Measurements from ENCODE around the gene PXT1.
A peak's percentile ranks its signal among the peaks of the same experiment; 100 is the strongest.

Gene PXT1

GRCh38 chr6:36392621-36393020 lies 50.0 kb downstream of the PXT1 start:
- Mint-ChIP-seq H3K9me3 (no peaks in the 10 kb centered on the region), H3K36me3 (no peaks in the 10 kb centered on the region), H3K27me3 (peaks cover 16% of the 10 kb centered on the region), H3K4me3 (no peak overlapping the region), H3K27ac (no peak overlapping the region), H3K4me1 (peaks cover 5% of the 10 kb centered on the region)
- DNase-seq (ENCODE audit: low spot score in 2 of 2) = no peak
- no peak for ATAC-seq (ENCODE audit: low read depth)

GRCh38 chr6:36389353-36389752 lies 53.3 kb downstream of the PXT1 start:
- Mint-ChIP-seq H3K4me3 (no peak overlapping the region), H3K36me3 (no peaks in the 10 kb centered on the region), H3K4me1 (peaks cover 14% of the 10 kb centered on the region), H3K27ac (no peak overlapping the region), H3K9me3 (no peaks in the 10 kb centered on the region), H3K27me3 (peaks cover 22% of the 10 kb centered on the region)
- no peak for DNase-seq (ENCODE audit: low spot score in 2 of 2)
- no peak for ATAC-seq (ENCODE audit: low read depth)

GRCh38 chr6:36387440-36388303 lies 55.0 kb downstream of the PXT1 start, which contains the start of gene ETV7:
ETV7 (minus strand) TSS chr6:36387669; CDS start chr6:36387541, 128 bp downstream.
- ATAC-seq (ENCODE audit: low read depth) (peak; percentile 67), DNase-seq (ENCODE audit: low spot score in 2 of 2) (peak in 1 of 2 donors; percentile 29)
- H3K9me3 Mint-ChIP-seq = no peaks in the 10 kb centered on the region
- peaks cover 17% of the 10 kb centered on the region for H3K27me3 Mint-ChIP-seq
- peaks cover 18% of the 10 kb centered on the region for H3K4me1 Mint-ChIP-seq
- peak within 1 kb of the TSS; percentile 21 for H3K27ac Mint-ChIP-seq
- H3K4me3 Mint-ChIP-seq = peak within 1 kb of the TSS; percentile 80
- no peaks in the 10 kb centered on the region for H3K36me3 Mint-ChIP-seq

- peak overlapping the region; percentile 21 for H3K27ac Mint-ChIP-seq
- DNase-seq (ENCODE audit: low spot score in 2 of 2) (peak in 1 of 2 donors; percentile 32), ATAC-seq (ENCODE audit: low read depth) (peak; percentile 54)
- H3K4me1 Mint-ChIP-seq = peaks cover 20% of the 10 kb centered on the region
- peak overlapping the region; percentile 80 for H3K4me3 Mint-ChIP-seq
- H3K36me3 Mint-ChIP-seq = no peaks in the 10 kb centered on the region
- peaks cover 17% of the 10 kb centered on the region for H3K27me3 Mint-ChIP-seq
- H3K9me3 Mint-ChIP-seq = no peaks in the 10 kb centered on the region
Measured at GRCh38 chr6:36386495-36387439, 55.9 kb downstream of the PXT1 start.

GRCh38 chr6:36384095-36384494 lies 58.6 kb downstream of the PXT1 start:
- Mint-ChIP-seq H3K4me3 (no peak overlapping the region), H3K36me3 (no peaks in the 10 kb centered on the region), H3K27me3 (peaks cover 11% of the 10 kb centered on the region), H3K4me1 (peaks cover 20% of the 10 kb centered on the region), H3K27ac (no peak overlapping the region), H3K9me3 (no peaks in the 10 kb centered on the region)
- no peak for ATAC-seq (ENCODE audit: low read depth)
- no peak for DNase-seq (ENCODE audit: low spot score in 2 of 2)

- no peak for ATAC-seq (ENCODE audit: low read depth)
- H3K27me3 Mint-ChIP-seq = peaks cover 11% of the 10 kb centered on the region
- no peaks in the 10 kb centered on the region for H3K36me3 Mint-ChIP-seq
- DNase-seq (ENCODE audit: low spot score in 2 of 2) = no peak
- H3K4me1 Mint-ChIP-seq = peaks cover 23% of the 10 kb centered on the region
- no peaks in the 10 kb centered on the region for H3K9me3 Mint-ChIP-seq
- no peak overlapping the region for H3K4me3 Mint-ChIP-seq
- peak overlapping the region; percentile 56 for H3K27ac Mint-ChIP-seq
Measured at GRCh38 chr6:36383606-36384005, 59.0 kb downstream of the PXT1 start.

GRCh38 chr6:36382976-36383375 lies 59.7 kb downstream of the PXT1 start:
- Mint-ChIP-seq H3K36me3 (no peaks in the 10 kb centered on the region), H3K4me1 (peaks cover 21% of the 10 kb centered on the region), H3K27me3 (peaks cover 6% of the 10 kb centered on the region), H3K9me3 (no peaks in the 10 kb centered on the region), H3K4me3 (peak overlapping the region; percentile 37), H3K27ac (peak overlapping the region; percentile 56)
- ATAC-seq (ENCODE audit: low read depth) = no peak
- DNase-seq (ENCODE audit: low spot score in 2 of 2) = no peak

GRCh38 chr6:36381502-36382389 lies 60.9 kb downstream of the PXT1 start:
- Mint-ChIP-seq H3K9me3 (no peaks in the 10 kb centered on the region), H3K36me3 (no peaks in the 10 kb centered on the region), H3K27ac (no peak overlapping the region), H3K27me3 (peaks cover 3% of the 10 kb centered on the region), H3K4me1 (peaks cover 17% of the 10 kb centered on the region), H3K4me3 (no peak overlapping the region)
- DNase-seq (ENCODE audit: low spot score in 2 of 2) (no peak), ATAC-seq (ENCODE audit: low read depth) (no peak)

GRCh38 chr6:36380166-36380565 lies 62.5 kb downstream of the PXT1 start:
- Mint-ChIP-seq H3K27ac (no peak overlapping the region), H3K27me3 (no peaks in the 10 kb centered on the region), H3K36me3 (no peaks in the 10 kb centered on the region), H3K4me1 (peaks cover 11% of the 10 kb centered on the region), H3K4me3 (no peak overlapping the region), H3K9me3 (no peaks in the 10 kb centered on the region)
- DNase-seq (ENCODE audit: low spot score in 2 of 2) (no peak), ATAC-seq (ENCODE audit: low read depth) (no peak)

DNA sequence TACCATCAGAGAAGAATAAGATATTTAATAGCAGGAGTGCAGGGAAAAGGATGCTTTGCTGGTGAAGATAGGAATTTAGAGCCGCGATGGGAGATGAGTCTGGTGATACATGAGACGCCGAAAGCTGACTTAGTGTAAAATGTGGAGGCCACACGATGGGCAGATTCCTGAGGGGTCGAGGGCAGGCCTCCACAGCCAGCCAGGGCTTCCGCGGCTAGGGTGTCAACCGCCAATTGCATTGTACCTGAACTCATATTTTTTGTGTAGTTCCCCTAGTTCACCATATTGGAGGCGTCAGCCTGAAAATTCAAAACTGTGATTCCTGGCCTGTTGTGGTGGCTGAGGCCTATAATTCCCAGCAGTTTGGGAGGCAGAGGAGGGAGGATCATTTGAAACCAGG lies 63.7 kb downstream of the PXT1 start:
- no peak overlapping the region for H3K4me3 Mint-ChIP-seq
- no peak for DNase-seq (ENCODE audit: low spot score in 2 of 2)
- H3K27me3 Mint-ChIP-seq = no peaks in the 10 kb centered on the region
- H3K27ac Mint-ChIP-seq = peak overlapping the region; percentile 22
- ATAC-seq (ENCODE audit: low read depth) = no peak
- H3K4me1 Mint-ChIP-seq = peaks cover 11% of the 10 kb centered on the region
- no peaks in the 10 kb centered on the region for H3K36me3 Mint-ChIP-seq
- no peaks in the 10 kb centered on the region for H3K9me3 Mint-ChIP-seq

GRCh38 chr6:36378243-36378920 lies 64.3 kb downstream of the PXT1 start:
- DNase-seq (ENCODE audit: low spot score in 2 of 2) (no peak), ATAC-seq (ENCODE audit: low read depth) (no peak)
- peak overlapping the region; percentile 43 for H3K4me3 Mint-ChIP-seq
- H3K36me3 Mint-ChIP-seq = no peaks in the 10 kb centered on the region
- no peaks in the 10 kb centered on the region for H3K27me3 Mint-ChIP-seq
- peak overlapping the region; percentile 22 for H3K27ac Mint-ChIP-seq
- peaks cover 11% of the 10 kb centered on the region for H3K4me1 Mint-ChIP-seq
- H3K9me3 Mint-ChIP-seq = no peaks in the 10 kb centered on the region

GRCh38 chr6:36377594-36377993 lies 65.1 kb downstream of the PXT1 start:
- DNase-seq (ENCODE audit: low spot score in 2 of 2) (no peak), ATAC-seq (ENCODE audit: low read depth) (no peak)
- Mint-ChIP-seq H3K4me1 (peaks cover 8% of the 10 kb centered on the region), H3K36me3 (no peaks in the 10 kb centered on the region), H3K9me3 (no peaks in the 10 kb centered on the region), H3K4me3 (no peak overlapping the region), H3K27me3 (no peaks in the 10 kb centered on the region), H3K27ac (no peak overlapping the region)

- Mint-ChIP-seq H3K36me3 (no peaks in the 10 kb centered on the region), H3K4me3 (no peak overlapping the region), H3K9me3 (no peaks in the 10 kb centered on the region), H3K27ac (no peak overlapping the region), H3K27me3 (peaks cover 3% of the 10 kb centered on the region), H3K4me1 (peaks cover 5% of the 10 kb centered on the region)
- DNase-seq (ENCODE audit: low spot score in 2 of 2) (no peak), ATAC-seq (ENCODE audit: low read depth) (no peak)
Measured at GRCh38 chr6:36376742-36377141, 65.9 kb downstream of the PXT1 start.
